SH-SY5Y (cell line): ENCODE data around the gene NACA.

Experiments
- GATA2 ChIP-seq: IDR thresholded peaks from 2 replicates; pipeline ENCODE4 v1.6.1; 2011; ENCODE audit warnings: mild to moderate bottlenecking, low read depth, low read length
- GATA3 ChIP-seq: IDR thresholded peaks from 2 replicates; pipeline ENCODE4 v1.6.1; 2011; ENCODE audit warnings: low read depth, mild to moderate bottlenecking, low read length, moderate library complexity

GRCh38 chr12:56724701-56724971 is 463 bp downstream of the NACA start:
- TF ChIP-seq GATA2, result no peak
- no peak for TF ChIP-seq GATA3
